ENCODE data around the gene TBX18. TPM values are rescaled to one million over a fixed set of nuclear protein-coding genes. Genes with fewer than 3 reads are reported as not detected.

The TBX18 gene
- total RNA-seq, 3 donors from 2014 or later: 8.8 to 20.6 (median 17.0) TPM

- H3K27me3 ChIP-seq: peaks cover 0 to 79% of the 10 kb centered on the region in 2 donors
- no peak for DNase-seq (ENCODE audit: low spot score in 2 of 2)
Observed at GRCh38 chr6:84774157-84774984, 10.0 kb upstream of the TBX18 start.

GRCh38 chr6:84773431-84774156 is 9.2 kb upstream of the TBX18 start:
- Histone ChIP-seq H3K4me3 (peak overlapping the region; percentile 41 to 73 (median 52)), H3K27ac (peak overlapping the region; percentile 59 to 90), H3K4me1 (no peaks in the 10 kb centered on the region), H3K36me3 (no peaks in the 10 kb centered on the region), H3K27me3 (peaks cover 0 to 83% of the 10 kb centered on the region in 2 donors), H3K9me3 (no peaks in the 10 kb centered on the region)
- TF ChIP-seq CTCF (IDR thresholded peaks at IDR 0.05): no peak
- no peak for TF ChIP-seq POLR2A (IDR thresholded peaks at IDR 0.05)
- no peak for TF ChIP-seq POLR2AphosphoS5 (IDR thresholded peaks at IDR 0.05)
- no peak for DNase-seq (ENCODE audit: low spot score in 2 of 2)
- intact Hi-C loops (cut with DNase I; ENCODE audit: low total_unique reads): no loop called here

More at GRCh38 chr6:84774157-84774984, 10.0 kb upstream of the TBX18 start:
- H3K4me1 ChIP-seq: no peaks in the 10 kb centered on the region
- H3K4me3 ChIP-seq: peak overlapping the region; percentile 41 to 73 (median 52)
- TF ChIP-seq POLR2AphosphoS5 (IDR thresholded peaks at IDR 0.05) (peak in 1 of 3 donors; percentile 20), POLR2A (IDR thresholded peaks at IDR 0.05) (no peak), CTCF (IDR thresholded peaks at IDR 0.05) (peak in 1 of 3 donors; percentile 65)
- no peaks in the 10 kb centered on the region for H3K36me3 ChIP-seq
- no peaks in the 10 kb centered on the region for H3K9me3 ChIP-seq
- H3K27ac ChIP-seq: peak overlapping the region; percentile 59 to 90
- intact Hi-C loops (cut with DNase I; ENCODE audit: low total_unique reads): no loop called here

GRCh38 chr6:84773133-84773430 is 8.7 kb upstream of the TBX18 start:
- no peaks in the 10 kb centered on the region for H3K4me1 ChIP-seq
- peak overlapping the region; percentile 41 to 73 (median 52) for H3K4me3 ChIP-seq
- DNase-seq (ENCODE audit: low spot score in 2 of 2): no peak
- H3K27me3 ChIP-seq: peaks cover 0 to 85% of the 10 kb centered on the region in 2 donors
- H3K9me3 ChIP-seq: no peaks in the 10 kb centered on the region
- peak overlapping the region; percentile 59 to 90 for H3K27ac ChIP-seq
- no peaks in the 10 kb centered on the region for H3K36me3 ChIP-seq
- TF ChIP-seq CTCF (IDR thresholded peaks at IDR 0.05): no peak
- no peak for TF ChIP-seq POLR2AphosphoS5 (IDR thresholded peaks at IDR 0.05)
- no peak for TF ChIP-seq POLR2A (IDR thresholded peaks at IDR 0.05)
- intact Hi-C loops (cut with DNase I; ENCODE audit: low total_unique reads): no loop called here

- DNase-seq (ENCODE audit: low spot score in 2 of 2): no peak
- intact Hi-C loops (cut with DNase I; ENCODE audit: low total_unique reads): no loop called here
- peaks cover 0 to 84% of the 10 kb centered on the region in 2 donors for H3K27me3 ChIP-seq
- no peaks in the 10 kb centered on the region for H3K4me1 ChIP-seq
- TF ChIP-seq POLR2AphosphoS5 (IDR thresholded peaks at IDR 0.05) (no peak), CTCF (IDR thresholded peaks at IDR 0.05) (no peak), POLR2A (IDR thresholded peaks at IDR 0.05) (no peak)
- no peaks in the 10 kb centered on the region for H3K9me3 ChIP-seq
- peak overlapping the region; percentile 41 to 73 (median 52) for H3K4me3 ChIP-seq
- no peaks in the 10 kb centered on the region for H3K36me3 ChIP-seq
- H3K27ac ChIP-seq: peak overlapping the region; percentile 59 to 90
Observed at GRCh38 chr6:84772428-84773132, 8.2 kb upstream of the TBX18 start.

Data from breast epithelium (tissue), 4 donors.